Measurements from ENCODE around the gene NGDN.

DNA sequence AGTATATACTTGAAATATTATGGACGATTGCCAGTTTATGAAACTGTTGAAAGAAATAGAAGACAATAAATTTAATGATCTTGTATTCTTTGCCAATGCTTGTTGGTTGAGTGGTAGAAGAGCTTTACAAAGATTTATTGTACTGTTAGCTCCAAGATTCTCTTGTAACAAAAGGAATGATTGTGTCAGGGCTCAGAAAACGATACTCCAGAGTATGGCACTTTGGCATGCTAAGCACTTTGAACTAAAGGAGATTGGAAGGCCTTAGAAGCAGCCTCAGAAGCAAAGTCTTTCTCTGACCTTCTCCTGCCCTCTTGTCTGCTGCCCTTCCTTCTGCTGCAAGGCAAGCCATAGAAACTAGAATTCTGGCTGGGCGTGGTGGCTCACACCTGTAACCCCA, 4.2 kb upstream of the NGDN start:
- TF ChIP-seq EZH2 (IDR thresholded peaks at IDR 0.05) (no peak), POLR2AphosphoS5 (IDR thresholded peaks at IDR 0.05; ENCODE audit: borderline replicate concordance, low read depth, low read length) (no peak), FOXP2 (optimal IDR thresholded peaks at IDR 0.05; ENCODE audit: control extremely low read depth, extremely low read length, insufficient read depth) (no peak)
